ENCODE data around the gene CYSLTR2. TPM values are rescaled to one million over a fixed set of nuclear protein-coding genes. Genes with fewer than 3 reads are reported as not detected.

CYSLTR2 gene
- total RNA-seq, 1 experiment from 2014 or later = not detected

GRCh38 chr13:48629277-48629676, 24.5 kb upstream of the CYSLTR2 start:
- BruUV-seq (replicated peaks) = no TSS peak
- Histone ChIP-seq H3F3A (ENCODE audit: insufficient read depth, low read depth) (no peaks in the 10 kb centered on the region), H3K79me2 (ENCODE audit: low read depth) (no peaks in the 10 kb centered on the region), H3K27me3 (ENCODE audit: insufficient read depth, low read depth) (no peaks in the 10 kb centered on the region), H3K9me2 (ENCODE audit: insufficient read depth) (no peaks in the 10 kb centered on the region), H3K36me3 (ENCODE audit: low read depth) (no peaks in the 10 kb centered on the region), H2AFZ (no peak overlapping the region), H3K27ac (no peak overlapping the region), H3K4me3 (no peak overlapping the region), H4K20me1 (ENCODE audit: insufficient read depth) (no peaks in the 10 kb centered on the region), H3K4me2 (no peak overlapping the region), H3K4me1 (replicated peaks; ENCODE audit: insufficient read depth) (no peaks in the 10 kb centered on the region), H3K9me3 (ENCODE audit: insufficient read depth, low read depth) (no peaks in the 10 kb centered on the region)
- TF ChIP-seq EZH2 (IDR thresholded peaks at IDR 0.05; ENCODE audit: low read depth) (no peak), CTCF (conservative IDR thresholded peaks at IDR 0.05) (no peak)
- ChIA-PET CTCF (no interaction called here), POLR2A (ENCODE audit: unreplicated experiment) (no interaction called here)
- intact Hi-C loops (cut with micrococcal nuclease; ENCODE audit: unreplicated experiment) = no loop called here
- no peak for DNase-seq

- Histone ChIP-seq H3K4me3 (no peak overlapping the region), H3K79me2 (ENCODE audit: low read depth) (no peaks in the 10 kb centered on the region), H4K20me1 (ENCODE audit: insufficient read depth) (no peaks in the 10 kb centered on the region), H3F3A (ENCODE audit: insufficient read depth, low read depth) (no peaks in the 10 kb centered on the region), H3K4me2 (no peak overlapping the region), H3K27me3 (ENCODE audit: insufficient read depth, low read depth) (no peaks in the 10 kb centered on the region), H3K27ac (no peak overlapping the region), H3K9me3 (ENCODE audit: insufficient read depth, low read depth) (peaks cover 7% of the 10 kb centered on the region; the same call in 1 of the 2 replicates), H2AFZ (no peak overlapping the region), H3K4me1 (replicated peaks; ENCODE audit: insufficient read depth) (no peaks in the 10 kb centered on the region), H3K36me3 (ENCODE audit: low read depth) (no peaks in the 10 kb centered on the region), H3K9me2 (ENCODE audit: insufficient read depth) (no peaks in the 10 kb centered on the region)
- no TSS peak for BruUV-seq (replicated peaks)
- DNase-seq = no peak
- TF ChIP-seq CTCF (conservative IDR thresholded peaks at IDR 0.05) = no peak
- no peak for TF ChIP-seq EZH2 (IDR thresholded peaks at IDR 0.05; ENCODE audit: low read depth)
- ChIA-PET POLR2A (ENCODE audit: unreplicated experiment) (no interaction called here), CTCF (no interaction called here)
- intact Hi-C loops (cut with micrococcal nuclease; ENCODE audit: unreplicated experiment) = no loop called here
These were observed 23.4 kb upstream of the CYSLTR2 start for GRCh38 chr13:48630291-48630690.

- Histone ChIP-seq H3K4me3 (no peak overlapping the region), H2AFZ (no peak overlapping the region), H3K36me3 (ENCODE audit: low read depth) (no peaks in the 10 kb centered on the region), H3K27me3 (ENCODE audit: insufficient read depth, low read depth) (no peaks in the 10 kb centered on the region), H3K4me1 (replicated peaks; ENCODE audit: insufficient read depth) (no peaks in the 10 kb centered on the region), H3K9me2 (ENCODE audit: insufficient read depth) (no peaks in the 10 kb centered on the region), H3F3A (ENCODE audit: insufficient read depth, low read depth) (no peaks in the 10 kb centered on the region), H3K9me3 (ENCODE audit: insufficient read depth, low read depth) (peaks cover 8% of the 10 kb centered on the region; the same call in 1 of the 2 replicates), H3K79me2 (ENCODE audit: low read depth) (no peaks in the 10 kb centered on the region), H3K4me2 (no peak overlapping the region), H3K27ac (no peak overlapping the region), H4K20me1 (ENCODE audit: insufficient read depth) (no peaks in the 10 kb centered on the region)
- CTCF ChIA-PET = no interaction called here
- POLR2A ChIA-PET (ENCODE audit: unreplicated experiment) = no interaction called here
- intact Hi-C loops (cut with micrococcal nuclease; ENCODE audit: unreplicated experiment) = no loop called here
- no peak for TF ChIP-seq EZH2 (IDR thresholded peaks at IDR 0.05; ENCODE audit: low read depth)
- no peak for TF ChIP-seq CTCF (conservative IDR thresholded peaks at IDR 0.05)
- BruUV-seq (replicated peaks) = no TSS peak
- no peak for DNase-seq
These were observed 23.0 kb upstream of the CYSLTR2 start for GRCh38 chr13:48630773-48631172.

All from PC-9 (cell line).